IMR-90 (cell line): ENCODE measurements around the gene FRY. TPM values are rescaled to one million over a fixed set of nuclear protein-coding genes. Genes with fewer than 3 reads are reported as not detected.

Experiments used
- ATAC-seq: fragments of 200-7000 bp; cut with Tn5 transposase; 2 replicates; pipeline ENCODE4 v1.9.1; 2020; ENCODE audit warnings: low read depth, mild to moderate bottlenecking, moderate library complexity
- BruUV-seq: library from RNA; stranded (reverse); fragments of 400-500 nt; replicated peaks from 2 replicates; lab custom pipeline; 2021; lab: Mats Ljungman, UMichigan
- CTCF ChIA-PET: fragments of 300-600 bp; formaldehyde crosslinking; extraction: SDS; loops from one replicate; lab custom pipeline; 2021; ENCODE audit warnings: antibody characterized with exemption; lab: Yijun Ruan, JAX
- POLR2A ChIA-PET: fragments of 300-600 bp; sonication (Branson Sonifier 250); formaldehyde crosslinking; loops from one replicate; lab custom pipeline; 2022; ENCODE audit warnings: antibody characterized with exemption; ENCODE audit not compliant: unreplicated experiment; lab: Charles Lee
- DNase-seq: peaks from one replicate; pipeline ENCODE4 v3.0.0; 2013
- H2AFZ ChIP-seq: replicated peaks from 2 replicates; pipeline ENCODE3; 2013; ENCODE audit warnings: low read length, mild to moderate bottlenecking; ENCODE audit not compliant: poor library complexity
- H2AK5ac ChIP-seq: 2 replicates; pipeline ENCODE4 v1.6.1; 2013; ENCODE audit warnings: low read depth, low read length, inconsistent platforms
- H2AK9ac ChIP-seq: replicated peaks from 2 replicates; pipeline ENCODE3; 2013; ENCODE audit warnings: mild to moderate bottlenecking, low read depth, low read length, moderate library complexity; ENCODE audit not compliant: poor library complexity
- H2BK120ac ChIP-seq: 2 replicates; pipeline ENCODE4 v1.6.1; 2013; ENCODE audit warnings: low read depth, low read length, inconsistent platforms
- H2BK15ac ChIP-seq: 3 replicates; pipeline ENCODE4 v1.6.1; 2013; ENCODE audit warnings: low read depth, low read length, inconsistent platforms
- H2BK20ac ChIP-seq: 2 replicates; pipeline ENCODE4 v1.6.1; 2013; ENCODE audit warnings: low read depth, mild to moderate bottlenecking, inconsistent platforms, low read length, moderate library complexity
- H2BK5ac ChIP-seq: 2 replicates; pipeline ENCODE4 v1.6.1; 2013; ENCODE audit warnings: mild to moderate bottlenecking, low read depth, low read length, inconsistent platforms; ENCODE audit not compliant: poor library complexity, severe bottlenecking
- H3K14ac ChIP-seq: replicated peaks from 2 replicates; pipeline ENCODE4 v1.6.1; 2013; ENCODE audit warnings: low read depth, low read length, inconsistent platforms
- H3K18ac ChIP-seq: 2 replicates; pipeline ENCODE4 v1.6.1; 2013; ENCODE audit warnings: low read depth, low read length, control low read depth
- H3K23ac ChIP-seq: 2 replicates; pipeline ENCODE4 v1.6.1; 2013; ENCODE audit warnings: low read depth, low read length, inconsistent platforms
- H3K27ac ChIP-seq: 2 replicates; pipeline ENCODE4 v1.5.1; 2013; ENCODE audit warnings: mild to moderate bottlenecking, control low read depth, low read length; ENCODE audit not compliant: insufficient read depth
- H3K27me3 ChIP-seq: 2 replicates; pipeline ENCODE4 v1.6.1; 2013; ENCODE audit warnings: low read length; ENCODE audit not compliant: control insufficient read depth, insufficient read depth
- H3K36me3 ChIP-seq: 2 replicates; pipeline ENCODE4 v1.6.1; 2013; ENCODE audit warnings: low read length, mixed read lengths; ENCODE audit not compliant: control insufficient read depth, insufficient read depth
- H3K4ac ChIP-seq: 2 replicates; pipeline ENCODE4 v1.6.1; 2013; ENCODE audit warnings: low read depth, low read length, inconsistent platforms
- H3K4me1 ChIP-seq: 2 replicates; pipeline ENCODE4 v1.6.1; 2013; ENCODE audit warnings: low read length, mixed read lengths; ENCODE audit not compliant: control insufficient read depth, insufficient read depth
- H3K4me2 ChIP-seq: 2 replicates; pipeline ENCODE4 v1.6.1; 2013; ENCODE audit warnings: low read depth, mild to moderate bottlenecking, control low read depth, low read length, moderate library complexity
- H3K4me3 ChIP-seq: 2 replicates; pipeline ENCODE4 v1.5.1; 2013; ENCODE audit warnings: low read depth, mild to moderate bottlenecking, control low read depth, low read length, moderate library complexity; ENCODE audit not compliant: insufficient read depth
- H3K56ac ChIP-seq: 2 replicates; pipeline ENCODE4 v1.6.1; 2013; ENCODE audit warnings: low read length, inconsistent platforms; ENCODE audit not compliant: insufficient read depth; ENCODE audit errors: extremely low read depth
- H3K79me1 ChIP-seq, 2 experiments: 2 replicates each; pipeline ENCODE4 v1.6.1; 2013; ENCODE audit warnings: low read length in 2 of 2, inconsistent platforms in 1 of 2, low read depth in 1 of 2
- H3K9ac ChIP-seq: 2 replicates; pipeline ENCODE4 v1.6.1; 2013; ENCODE audit warnings: low read depth, low read length, control low read depth
- H3K9me1 ChIP-seq: 2 replicates; pipeline ENCODE4 v1.6.1; 2013; ENCODE audit warnings: low read length, inconsistent platforms; ENCODE audit not compliant: insufficient read depth
- H3K9me3 ChIP-seq: 2 replicates; pipeline ENCODE4 v1.6.1; 2013; ENCODE audit warnings: low read length; ENCODE audit not compliant: control insufficient read depth, insufficient read depth
- H4K20me1 ChIP-seq: 2 replicates; pipeline ENCODE4 v1.6.1; 2013; ENCODE audit warnings: low read length, inconsistent platforms; ENCODE audit not compliant: insufficient read depth
- H4K5ac ChIP-seq: 2 replicates; pipeline ENCODE4 v1.6.1; 2013; ENCODE audit warnings: mild to moderate bottlenecking, low read depth, low read length, control low read depth
- H4K8ac ChIP-seq, 2 experiments: 2 replicates each; pipeline ENCODE4 v1.6.1; 2013; ENCODE audit warnings: low read depth in 2 of 2, low read length in 2 of 2, control low read depth in 1 of 2, inconsistent platforms in 1 of 2
- H4K91ac ChIP-seq: 2 replicates; pipeline ENCODE4 v1.6.1; 2013; ENCODE audit warnings: low read depth, low read length, inconsistent platforms; ENCODE audit not compliant: insufficient read depth
- BHLHE40 ChIP-seq: fragments of 150-350 bp; IDR thresholded peaks from 2 replicates; pipeline ENCODE4 v1.6.1; 2016; ENCODE audit warnings: mild to moderate bottlenecking, low read depth, low read length
- CHD1 ChIP-seq: IDR thresholded peaks from 2 replicates; pipeline ENCODE4 v1.6.1; 2012; ENCODE audit warnings: low read depth, low read length, improper control_type of control experiment
- FOS ChIP-seq: fragments of 150-350 bp; IDR thresholded peaks from 2 replicates; pipeline ENCODE4 v1.6.1; 2016; ENCODE audit warnings: low read depth, low read length
- MAZ ChIP-seq: IDR thresholded peaks from 2 replicates; pipeline ENCODE4 v1.6.1; 2012; ENCODE audit warnings: low read depth, mild to moderate bottlenecking, low read length, improper control_type of control experiment, moderate library complexity, borderline replicate concordance
- NFE2L2 ChIP-seq: fragments of 150-350 bp; IDR thresholded peaks from 2 replicates; pipeline ENCODE4 v1.6.1; 2016; ENCODE audit warnings: low read depth, mild to moderate bottlenecking, low read length
- POLR2A ChIP-seq: IDR thresholded peaks from 2 replicates; pipeline ENCODE4 v1.6.1; 2012; ENCODE audit warnings: mild to moderate bottlenecking, low read depth, low read length
- RAD21 ChIP-seq: IDR thresholded peaks from 2 replicates; pipeline ENCODE4 v1.6.1; 2012; ENCODE audit warnings: low read length, improper control_type of control experiment
- RFX5 ChIP-seq: IDR thresholded peaks from 2 replicates; pipeline ENCODE4 v1.8.0; 2012; ENCODE audit warnings: low read depth, mild to moderate bottlenecking, low read length, moderate library complexity
- SMC3 ChIP-seq: fragments of 150-350 bp; IDR thresholded peaks from 2 replicates; pipeline ENCODE4 v1.6.1; 2016; ENCODE audit warnings: low read depth, mild to moderate bottlenecking, antibody characterized with exemption, low read length, moderate library complexity
- WGBS, 2 experiments: methylation state at CpG; one replicate each; pipeline versions ENCODE4 v1.1.5 to v1.1.7; 2013; ENCODE audit warnings: missing lambda C conversion rate in 2 of 2; ENCODE audit not compliant: insufficient read length in 1 of 2; ENCODE audit errors: extremely low coverage in 2 of 2; 5-methylcytosine and 5-hydroxymethylcytosine counted together
- dilution Hi-C: fragments of 300-500 bp; cut with HindIII; formaldehyde crosslinking; loops from one replicate; pipeline ENCODE4 v1.14.3; 2018; ENCODE audit warnings: low sequenced_read_pairs; ENCODE audit not compliant: unreplicated experiment
- in situ Hi-C: fragments of 300-500 bp; cut with MboI; formaldehyde crosslinking; loops from 3 replicates; pipeline ENCODE4 v1.14.3; 2019; ENCODE audit warnings: low sequenced_read_pairs, inconsistent platforms, mixed read lengths
- intact Hi-C: fragments of 100-400 bp; cut with micrococcal nuclease; formaldehyde crosslinking; loops from 2 replicates; pipeline ENCODE4 v1.10.0; 2022
- polyA plus RNA-seq, 3 experiments: library from polyadenylated mRNA; depleted of rRNA; stranded (reverse); fragments of >200 nt; gene quantifications; 2 replicates each; pipeline ENCODE4 v1.2.3, GENCODE V29; 2012; ENCODE audit warnings: low replicate concordance in 1 of 3
- total RNA-seq: library from RNA; depleted of rRNA; stranded (reverse); fragments of >200 nt; gene quantifications from 2 replicates; pipeline ENCODE4 v1.2.3, GENCODE V29; 2012
- TF ChIP-seq, protein P1 (sequence below): conservative IDR thresholded peaks from 2 replicates; pipeline ENCODE4 v1.5.1; 2012; ENCODE audit warnings: mild to moderate bottlenecking, low read depth, low read length, improper control_type of control experiment

Gene FRY
- total and polyA plus RNA-seq, 2 of the 4 experiments (the other 2 are of a cell fraction): 3.0 to 4.8 TPM

DNA sequence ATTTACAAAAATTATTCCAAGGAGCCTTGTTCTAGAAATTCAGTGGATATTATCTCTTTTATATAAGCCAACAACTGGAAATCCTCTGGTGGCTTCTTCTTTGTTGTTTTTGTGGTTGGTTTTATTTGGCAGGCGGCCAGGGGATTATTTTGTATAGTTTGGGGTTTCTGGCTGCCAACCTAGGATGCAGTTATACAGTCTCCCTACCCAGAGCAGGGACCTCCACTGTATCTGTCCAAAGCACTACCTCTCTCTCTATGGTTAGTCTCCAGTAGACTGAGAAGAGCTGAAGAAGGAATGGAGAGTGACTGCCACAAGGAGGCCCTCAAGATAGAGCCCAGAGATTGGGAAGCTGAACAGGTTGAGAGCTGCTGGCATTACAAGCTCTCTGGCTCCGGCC, 203.3 kb downstream of the FRY start:
- Histone ChIP-seq H2BK20ac (no peak overlapping the region), H4K20me1 (no peaks in the 10 kb centered on the region), H3K4me2 (no peak overlapping the region), H3K4me3 (no peak overlapping the region), H2AK5ac (no peak overlapping the region; the same call in 1 of the 2 replicates), H3K79me1 (no peaks in the 10 kb centered on the region), H3K9me1 (peaks cover 6% of the 10 kb centered on the region; the same call in 1 of the 2 replicates), H3K27ac (no peak overlapping the region), H3K36me3 (peaks cover 28% of the 10 kb centered on the region), H3K27me3 (no peaks in the 10 kb centered on the region), H4K5ac (no peak overlapping the region), H3K4me1 (no peaks in the 10 kb centered on the region), H2BK5ac (no peak overlapping the region), H2BK15ac (no peak overlapping the region), H3K23ac (0 out of 2 replicates have a peak overlapping the region, but pooled peaks have one; percentile 4), H3K56ac (no peak overlapping the region), H3K9me3 (no peaks in the 10 kb centered on the region), H3K4ac (peak overlapping the region; percentile 7; the same call in 1 of the 2 replicates), H4K91ac (no peak overlapping the region), H3K9ac (no peak overlapping the region), H2AFZ (no peak overlapping the region), H2BK120ac (no peak overlapping the region; the same call in 1 of the 2 replicates), H3K14ac (no peak overlapping the region; the same call in 1 of the 2 replicates), H4K8ac (peak overlapping the region in 1 of 2 experiments; percentile 5; a peak in 1 of 4 replicates), H3K18ac (no peak overlapping the region), H2AK9ac (no peak overlapping the region)
- TF ChIP-seq CHD1 (no peak), SMC3 (no peak), POLR2A (no peak), RAD21 (no peak), MAZ (no peak), NFE2L2 (no peak), RFX5 (no peak), BHLHE40 (no peak), FOS (no peak)
- TF ChIP-seq, protein P1, sequence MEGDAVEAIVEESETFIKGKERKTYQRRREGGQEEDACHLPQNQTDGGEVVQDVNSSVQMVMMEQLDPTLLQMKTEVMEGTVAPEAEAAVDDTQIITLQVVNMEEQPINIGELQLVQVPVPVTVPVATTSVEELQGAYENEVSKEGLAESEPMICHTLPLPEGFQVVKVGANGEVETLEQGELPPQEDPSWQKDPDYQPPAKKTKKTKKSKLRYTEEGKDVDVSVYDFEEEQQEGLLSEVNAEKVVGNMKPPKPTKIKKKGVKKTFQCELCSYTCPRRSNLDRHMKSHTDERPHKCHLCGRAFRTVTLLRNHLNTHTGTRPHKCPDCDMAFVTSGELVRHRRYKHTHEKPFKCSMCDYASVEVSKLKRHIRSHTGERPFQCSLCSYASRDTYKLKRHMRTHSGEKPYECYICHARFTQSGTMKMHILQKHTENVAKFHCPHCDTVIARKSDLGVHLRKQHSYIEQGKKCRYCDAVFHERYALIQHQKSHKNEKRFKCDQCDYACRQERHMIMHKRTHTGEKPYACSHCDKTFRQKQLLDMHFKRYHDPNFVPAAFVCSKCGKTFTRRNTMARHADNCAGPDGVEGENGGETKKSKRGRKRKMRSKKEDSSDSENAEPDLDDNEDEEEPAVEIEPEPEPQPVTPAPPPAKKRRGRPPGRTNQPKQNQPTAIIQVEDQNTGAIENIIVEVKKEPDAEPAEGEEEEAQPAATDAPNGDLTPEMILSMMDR: no peak
- ATAC-seq (no peak), DNase-seq (no peak)
- intact Hi-C loops (no loop called here), in situ Hi-C loops (no loop called here), dilution Hi-C loops (no loop called here)
- POLR2A ChIA-PET: interaction anchor here (0.6 kb wide), 1 partner anchor 97 kb away, joined by 5 read pairs; no protein-coding TSS in a partner anchor
- no TSS peak for BruUV-seq
- WGBS, 2 experiments: 100% methylated on average over 1 of the region's 2 CpGs; no CpG with 5 or more reads in 1 of the 2 experiments
- CTCF ChIA-PET: interaction anchor here (1.0 to 1.2 kb wide), 3 partner anchors 23 to 92 kb away, joined by 3 read pairs; no protein-coding TSS in a partner anchor
